ENCODE data around the gene ZNF117. TPM values are rescaled to one million over a fixed set of nuclear protein-coding genes. Genes with fewer than 3 reads are reported as not detected.

Gene ZNF117
- total RNA-seq = 18.5 TPM

GRCh38 chr7:64990936-64991335 is at the start of gene ZNF117:
TSS of gene ZNF117 (minus strand) at chr7:64991036.

DNA sequence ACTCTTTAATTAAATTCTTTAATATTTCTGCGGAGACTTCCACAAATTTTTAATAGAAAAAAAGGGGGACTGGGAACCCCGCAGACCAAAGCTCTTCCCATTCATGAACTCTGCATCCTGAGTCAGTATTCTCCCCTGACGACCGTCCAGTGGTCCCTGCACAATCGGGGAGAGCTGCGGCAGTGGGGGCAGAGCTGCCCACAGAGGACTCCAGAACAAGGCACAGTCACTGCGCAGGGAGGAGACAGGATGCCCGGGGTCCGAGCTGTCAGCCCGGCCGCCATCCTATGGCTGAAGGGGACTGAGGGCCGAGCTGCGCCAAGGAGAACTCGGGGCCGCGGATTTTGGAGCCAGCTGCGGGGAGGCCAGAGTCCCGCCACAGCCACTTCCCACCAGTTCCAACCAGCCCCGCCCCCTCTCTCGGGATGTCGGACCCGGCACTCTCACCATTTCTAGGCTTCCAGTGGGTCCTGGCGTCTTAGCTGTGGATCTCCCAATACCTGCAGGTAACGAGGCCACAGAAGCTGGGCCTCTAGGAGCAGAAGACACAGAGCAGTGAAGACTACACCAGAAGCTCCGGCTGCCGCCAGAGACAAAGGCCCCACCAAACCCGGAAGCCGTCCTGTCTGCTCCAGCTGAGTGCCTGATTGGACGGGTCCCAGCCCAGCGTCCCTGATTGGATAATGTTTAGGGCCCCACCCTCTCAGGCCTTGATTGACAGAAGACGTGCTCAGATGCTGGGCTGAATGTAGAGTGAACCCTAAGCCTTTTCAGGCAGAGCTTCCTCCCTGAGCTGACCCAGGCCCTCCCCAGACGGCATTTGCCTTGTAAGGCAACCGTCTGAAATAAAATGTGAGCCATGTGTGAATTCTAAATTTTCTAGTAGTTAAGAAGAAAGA is 15.5 kb upstream of the ZNF117 start, which contains the start of gene ERV3-1:
Gene ERV3-1, minus strand, starts transcription at position 594 of the 899 bp plus-strand sequence. CDS start 13,661 bp downstream, outside the sequence.

Small RNA genes within 50 kb of the gene (small RNA-seq; reads per million reads assigned to genes)
- not detected for gene RNU6-1229P (ENCODE audit: low replicate concordance)

Other genes with a start within 250 kb of the ZNF117 start
- 12.6 TPM for gene ZNF138, start 196.6 kb downstream of the ZNF117 start, total RNA-seq
- 8.4 TPM for gene ZNF273, start 87.8 kb downstream of the ZNF117 start, total RNA-seq
- 36.7 TPM for gene ERV3-1, start 15.7 kb upstream of the ZNF117 start, total RNA-seq

Measured in metanephros (tissue), 2 donors.